ENCODE measurements around the gene PRRX2.

DNA sequence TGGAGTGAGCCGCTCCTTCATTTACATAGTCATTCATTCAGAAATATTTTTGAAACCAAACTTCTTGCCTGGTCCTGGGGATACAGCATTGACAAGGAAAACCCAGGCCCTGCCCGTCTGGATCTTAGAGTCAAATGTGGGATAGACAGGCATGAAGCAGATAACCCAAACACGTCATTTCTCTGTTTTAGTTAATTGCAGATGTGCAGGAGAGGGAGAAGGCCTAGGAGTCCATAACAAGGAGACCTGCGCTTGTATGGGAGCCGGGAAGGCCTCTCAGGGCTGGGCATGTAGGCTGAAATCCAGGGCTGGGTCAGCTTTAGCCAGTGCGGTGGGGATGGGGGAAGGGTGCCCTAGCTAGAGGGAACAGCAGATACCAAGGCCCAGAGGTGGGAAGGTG, 43.3 kb downstream of the PRRX2 start:
- TF ChIP-seq TCF4 (CRISPR knock-in tag; IDR thresholded peaks at IDR 0.05; ENCODE audit: borderline replicate concordance) (no peak), PATZ1 (CRISPR knock-in tag; IDR thresholded peaks at IDR 0.05; ENCODE audit: borderline replicate concordance) (no peak), ARNTL (CRISPR knock-in tag; IDR thresholded peaks at IDR 0.05; ENCODE audit: borderline replicate concordance, low read depth) (no peak), SNAI2 (CRISPR knock-in tag; IDR thresholded peaks at IDR 0.05) (no peak), ZFP3 (CRISPR knock-in tag; IDR thresholded peaks at IDR 0.05) (no peak), GLIS3 (CRISPR knock-in tag; IDR thresholded peaks at IDR 0.05) (no peak), PPARA (CRISPR knock-in tag; IDR thresholded peaks at IDR 0.05; ENCODE audit: borderline replicate concordance) (no peak), TSHZ2 (CRISPR knock-in tag; IDR thresholded peaks at IDR 0.05) (no peak), ISL1 (CRISPR knock-in tag; IDR thresholded peaks at IDR 0.05) (no peak), RARB (CRISPR knock-in tag; IDR thresholded peaks at IDR 0.05) (no peak), ESRRG (CRISPR knock-in tag; IDR thresholded peaks at IDR 0.05) (no peak)
- TF ChIP-seq, protein P1, sequence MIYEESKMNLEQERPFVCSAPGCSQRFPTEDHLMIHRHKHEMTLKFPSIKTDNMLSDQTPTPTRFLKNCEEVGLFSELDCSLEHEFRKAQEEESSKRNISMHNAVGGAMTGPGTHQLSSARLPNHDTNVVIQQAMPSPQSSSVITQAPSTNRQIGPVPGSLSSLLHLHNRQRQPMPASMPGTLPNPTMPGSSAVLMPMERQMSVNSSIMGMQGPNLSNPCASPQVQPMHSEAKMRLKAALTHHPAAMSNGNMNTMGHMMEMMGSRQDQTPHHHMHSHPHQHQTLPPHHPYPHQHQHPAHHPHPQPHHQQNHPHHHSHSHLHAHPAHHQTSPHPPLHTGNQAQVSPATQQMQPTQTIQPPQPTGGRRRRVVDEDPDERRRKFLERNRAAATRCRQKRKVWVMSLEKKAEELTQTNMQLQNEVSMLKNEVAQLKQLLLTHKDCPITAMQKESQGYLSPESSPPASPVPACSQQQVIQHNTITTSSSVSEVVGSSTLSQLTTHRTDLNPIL (CRISPR knock-in tag; IDR thresholded peaks at IDR 0.05; ENCODE audit: low read depth), result no peak
- TF ChIP-seq, protein P2, sequence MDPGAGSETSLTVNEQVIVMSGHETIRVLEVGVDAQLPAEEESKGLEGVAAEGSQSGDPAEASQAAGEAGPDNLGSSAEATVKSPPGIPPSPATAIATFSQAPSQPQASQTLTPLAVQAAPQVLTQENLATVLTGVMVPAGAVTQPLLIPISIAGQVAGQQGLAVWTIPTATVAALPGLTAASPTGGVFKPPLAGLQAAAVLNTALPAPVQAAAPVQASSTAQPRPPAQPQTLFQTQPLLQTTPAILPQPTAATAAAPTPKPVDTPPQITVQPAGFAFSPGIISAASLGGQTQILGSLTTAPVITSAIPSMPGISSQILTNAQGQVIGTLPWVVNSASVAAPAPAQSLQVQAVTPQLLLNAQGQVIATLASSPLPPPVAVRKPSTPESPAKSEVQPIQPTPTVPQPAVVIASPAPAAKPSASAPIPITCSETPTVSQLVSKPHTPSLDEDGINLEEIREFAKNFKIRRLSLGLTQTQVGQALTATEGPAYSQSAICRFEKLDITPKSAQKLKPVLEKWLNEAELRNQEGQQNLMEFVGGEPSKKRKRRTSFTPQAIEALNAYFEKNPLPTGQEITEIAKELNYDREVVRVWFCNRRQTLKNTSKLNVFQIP (CRISPR knock-in tag; IDR thresholded peaks at IDR 0.05; ENCODE audit: borderline replicate concordance, low read depth), result no peak
